ENCODE measurements around the gene C4orf51.

Gene C4orf51

GRCh38 chr4:145719752-145720624 is 40.0 kb downstream of the C4orf51 start:
- in situ Hi-C loops (cut with MboI; ENCODE audit: low pct_unique_long_range_greater_than_20kb, low sequenced_read_pairs, unreplicated experiment), result no loop called here
- peak; percentile 55 for DNase-seq (ENCODE audit: low spot score)
- no peak for TF ChIP-seq CTCF (IDR thresholded peaks at IDR 0.05; ENCODE audit: extremely low read depth, insufficient read depth, missing control alignments)

GRCh38 chr4:145720656-145721055 is 40.7 kb downstream of the C4orf51 start:
- in situ Hi-C loops (cut with MboI; ENCODE audit: low pct_unique_long_range_greater_than_20kb, low sequenced_read_pairs, unreplicated experiment), result no loop called here
- no peak for TF ChIP-seq CTCF (IDR thresholded peaks at IDR 0.05; ENCODE audit: extremely low read depth, insufficient read depth, missing control alignments)
- no peak for DNase-seq (ENCODE audit: low spot score)

GRCh38 chr4:145722561-145722960 is 42.6 kb downstream of the C4orf51 start:
- no peak for TF ChIP-seq CTCF (IDR thresholded peaks at IDR 0.05; ENCODE audit: extremely low read depth, insufficient read depth, missing control alignments)
- DNase-seq (ENCODE audit: low spot score), result no peak
- in situ Hi-C loops (cut with MboI; ENCODE audit: low pct_unique_long_range_greater_than_20kb, low sequenced_read_pairs, unreplicated experiment), result no loop called here

- no peak for DNase-seq (ENCODE audit: low spot score)
Measured at GRCh38 chr4:145723336-145723735, 43.4 kb downstream of the C4orf51 start.

GRCh38 chr4:145730026-145730425 is 50.1 kb downstream of the C4orf51 start:
- in situ Hi-C loops (cut with MboI; ENCODE audit: low pct_unique_long_range_greater_than_20kb, low sequenced_read_pairs, unreplicated experiment), result no loop called here
- no peak for DNase-seq (ENCODE audit: low spot score)
- TF ChIP-seq CTCF (IDR thresholded peaks at IDR 0.05; ENCODE audit: extremely low read depth, insufficient read depth, missing control alignments), result no peak

More at GRCh38 chr4:145723336-145723735, 43.4 kb downstream of the C4orf51 start:
- in situ Hi-C loops (cut with MboI; ENCODE audit: low pct_unique_long_range_greater_than_20kb, low sequenced_read_pairs, unreplicated experiment), result no loop called here
- peak; percentile 8 for TF ChIP-seq CTCF (IDR thresholded peaks at IDR 0.05; ENCODE audit: extremely low read depth, insufficient read depth, missing control alignments)

GRCh38 chr4:145731028-145731427 is 51.1 kb downstream of the C4orf51 start:
- in situ Hi-C loops (cut with MboI; ENCODE audit: low pct_unique_long_range_greater_than_20kb, low sequenced_read_pairs, unreplicated experiment), result no loop called here
- DNase-seq (ENCODE audit: low spot score), result no peak
- no peak for TF ChIP-seq CTCF (IDR thresholded peaks at IDR 0.05; ENCODE audit: extremely low read depth, insufficient read depth, missing control alignments)
